ENCODE measurements around the gene L2HGDH.
A peak's percentile ranks its signal among the peaks of the same experiment; 100 is the strongest.

The L2HGDH gene

GRCh38 chr14:50225974-50226297, 86.1 kb downstream of the L2HGDH start:
- peak; percentile 26 for DNase-seq

- DNase-seq = no peak
Measured at GRCh38 chr14:50225067-50225973, 86.7 kb downstream of the L2HGDH start.

GRCh38 chr14:50222055-50222613, 89.9 kb downstream of the L2HGDH start:
- DNase-seq = no peak

DNA sequence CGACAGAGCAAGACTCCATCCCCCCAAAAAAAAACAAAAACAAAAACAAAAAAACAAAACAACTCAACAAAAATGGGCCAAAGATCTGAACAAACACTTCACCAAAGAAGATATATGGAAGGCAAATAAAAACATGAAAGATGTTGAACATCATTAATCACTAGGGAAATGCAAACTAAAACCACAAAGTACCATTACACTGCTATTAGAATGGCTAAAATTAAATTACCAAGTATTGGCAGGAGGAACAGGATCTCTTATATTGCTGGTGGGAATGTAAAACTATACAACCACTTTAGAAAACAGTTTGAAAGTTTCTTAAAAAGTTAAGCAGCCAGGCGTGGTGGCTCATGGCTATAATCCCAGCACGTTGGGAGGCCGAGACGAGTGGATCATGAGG, 93.5 kb downstream of the L2HGDH start:
- no peak for DNase-seq

DNA sequence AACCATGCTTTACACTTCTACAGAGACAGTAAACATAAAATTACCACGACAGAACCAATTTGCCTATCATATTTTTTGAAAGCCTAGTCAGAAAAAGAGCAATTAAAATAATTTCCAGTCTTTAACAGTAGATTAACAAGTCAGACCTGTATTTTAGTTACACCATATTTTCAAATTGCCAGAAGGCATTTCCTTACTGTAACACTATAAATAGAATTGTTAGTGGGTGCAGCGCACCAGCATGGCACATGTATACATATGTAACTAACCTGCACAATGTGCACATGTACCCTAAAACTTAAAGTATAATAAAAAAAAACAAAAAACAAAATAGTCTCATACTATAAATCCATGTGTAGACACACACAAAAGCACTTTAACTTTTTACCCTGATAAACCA, 96.6 kb downstream of the L2HGDH start:
- no peak for DNase-seq

DNA sequence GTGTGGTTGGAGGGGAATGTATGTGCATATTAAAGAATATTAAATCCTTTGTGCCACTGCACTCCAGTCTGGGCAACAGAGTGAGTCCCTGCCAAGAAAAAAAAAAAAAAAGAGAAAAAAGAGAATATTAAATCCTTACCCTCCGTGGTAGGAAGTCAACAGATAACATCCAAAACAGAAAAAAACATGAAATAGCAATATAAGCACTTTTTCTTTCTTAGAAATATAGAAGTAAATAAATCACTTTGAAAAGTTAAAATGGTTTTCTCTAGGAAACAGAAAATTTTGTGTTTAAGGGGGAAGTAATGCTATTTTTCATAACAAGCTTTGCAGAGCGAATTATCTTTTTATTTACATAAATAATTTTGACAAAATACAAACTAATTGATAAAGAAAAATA, 98.2 kb downstream of the L2HGDH start:
- DNase-seq = no peak

- no peak for DNase-seq
Measured at GRCh38 chr14:50212726-50213125, 99.3 kb downstream of the L2HGDH start.

GRCh38 chr14:50210074-50210473, 102.0 kb downstream of the L2HGDH start:
- no peak for DNase-seq

GRCh38 chr14:50198499-50198898, 113.5 kb downstream of the L2HGDH start:
- no peak for DNase-seq

DNA sequence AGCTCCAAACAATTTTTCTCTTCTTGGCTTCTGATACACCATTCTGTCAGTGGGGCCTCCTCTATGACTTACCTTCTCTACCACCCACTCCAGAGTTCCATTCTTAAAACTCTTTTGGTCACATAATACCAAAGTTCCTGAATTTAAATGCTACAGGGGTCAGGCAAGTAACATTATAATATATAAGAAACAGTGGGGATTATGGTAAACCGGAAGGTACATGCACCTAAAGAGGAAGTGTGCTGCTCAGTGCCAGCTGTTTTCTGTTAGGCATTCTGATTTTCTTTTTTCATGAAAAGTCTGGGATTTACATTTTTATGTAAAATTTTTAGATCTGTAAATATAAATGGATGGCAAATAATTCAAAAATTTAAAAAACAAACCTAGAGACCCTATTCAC, 120.5 kb downstream of the L2HGDH start:
- DNase-seq = no peak
